HG02798 (cell line): ENCODE results near the gene HOXC6.

ENCODE experiments used
- ATAC-seq: cut with Tn5 transposase; IDR thresholded peaks from one replicate; pipeline ENCODE4 v1.9.1; 2021; ENCODE audit warnings: mild to moderate bottlenecking; ENCODE audit not compliant: unreplicated experiment, poor library complexity

Gene HOXC6

DNA sequence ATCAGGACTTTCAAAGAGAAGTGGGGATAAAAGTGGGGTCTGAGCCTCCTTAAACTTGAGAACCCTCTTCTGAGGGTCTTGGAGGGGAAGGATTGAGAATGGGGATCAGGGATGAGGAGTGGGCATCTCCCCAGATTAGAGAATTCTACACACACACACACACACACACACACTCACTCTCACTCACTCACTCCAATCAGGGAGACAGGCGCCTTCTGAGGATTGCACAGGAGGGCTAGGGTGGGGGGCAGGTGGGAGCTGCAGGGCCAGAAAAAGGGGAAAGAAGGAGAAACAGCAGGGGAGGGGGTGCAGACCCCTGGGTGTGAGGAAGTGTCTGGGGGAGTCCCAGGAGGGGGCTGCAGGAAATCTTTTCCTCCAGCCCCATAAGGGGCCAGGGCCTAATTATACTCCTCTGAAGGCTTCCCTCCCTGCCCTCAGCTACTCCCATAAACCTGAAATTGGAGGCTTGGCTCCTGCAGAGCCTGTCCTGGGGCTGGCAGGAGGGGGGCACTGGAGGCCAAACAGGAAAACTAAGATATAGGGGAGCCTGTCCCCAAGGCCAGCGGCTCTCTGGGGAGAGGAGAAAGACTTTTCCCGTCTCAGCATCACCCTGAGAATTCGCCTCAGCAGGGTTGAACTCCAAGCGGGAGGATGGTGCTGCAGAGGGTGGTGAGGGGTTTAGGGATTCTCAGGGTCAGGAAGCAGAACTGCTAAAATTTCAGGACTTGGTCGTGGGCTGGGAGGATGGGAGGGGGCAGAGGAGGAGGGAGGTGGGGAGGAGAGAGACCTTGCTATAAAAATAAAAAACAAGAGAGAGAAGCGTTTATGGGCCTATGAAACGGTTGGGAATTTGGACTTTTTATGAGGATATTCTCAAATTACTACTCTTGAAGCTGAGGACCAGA lies 26.7 kb upstream of the HOXC6 start:
- no peak for ATAC-seq

DNA sequence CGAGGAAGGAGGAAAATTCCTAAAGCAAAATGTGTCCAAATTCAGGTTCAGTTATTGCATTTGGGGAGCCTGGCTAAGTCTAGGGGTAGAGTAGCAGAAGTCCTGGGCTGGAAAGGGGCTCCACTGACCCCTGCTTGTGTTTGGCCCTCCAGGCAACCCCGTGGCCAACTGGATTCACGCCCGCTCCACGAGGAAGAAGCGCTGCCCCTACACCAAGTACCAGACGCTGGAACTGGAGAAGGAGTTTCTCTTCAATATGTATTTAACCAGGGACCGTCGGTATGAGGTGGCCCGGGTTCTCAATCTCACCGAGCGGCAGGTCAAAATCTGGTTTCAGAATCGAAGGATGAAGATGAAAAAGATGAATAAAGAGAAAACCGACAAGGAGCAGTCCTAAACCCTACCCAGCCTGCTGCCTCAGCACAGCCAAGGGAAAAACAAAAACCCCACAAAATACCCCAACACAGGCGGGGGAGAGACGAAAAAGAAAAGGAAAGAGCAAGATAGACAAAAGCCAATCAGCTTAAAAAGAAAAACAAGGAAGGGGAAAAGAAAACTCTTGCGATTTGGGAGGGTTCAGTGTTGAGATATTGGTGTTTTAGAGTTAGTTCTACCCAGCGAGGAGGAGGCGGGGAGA lies 25.8 kb upstream of the HOXC6 start:
- ATAC-seq: no peak

DNA sequence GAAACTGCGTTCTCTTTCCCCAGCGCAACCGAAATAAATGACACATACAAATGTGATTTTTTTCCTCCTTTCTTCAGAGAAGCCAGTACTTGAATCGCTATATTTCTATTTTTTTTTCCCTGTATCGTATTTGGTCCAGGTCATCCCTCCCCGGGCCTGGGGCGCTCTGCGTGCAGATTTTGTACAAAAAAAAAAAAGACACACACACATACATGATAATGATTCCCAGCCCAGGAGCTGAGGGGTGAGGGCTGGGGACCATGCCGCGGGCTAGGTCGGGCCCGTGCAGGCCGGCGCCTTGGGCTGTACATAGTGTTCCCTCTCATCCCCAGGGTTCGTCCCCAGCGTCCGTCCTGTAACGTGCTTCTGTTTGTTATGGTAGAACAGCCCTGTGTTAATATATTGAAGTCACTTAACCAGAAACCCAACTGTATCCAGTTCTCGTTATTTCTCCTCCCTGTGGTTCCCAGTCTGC lies 25.3 kb upstream of the HOXC6 start:
- no peak for ATAC-seq

GRCh38 chr12:54003625-54004024 lies 24.6 kb upstream of the HOXC6 start:
- no peak for ATAC-seq

DNA sequence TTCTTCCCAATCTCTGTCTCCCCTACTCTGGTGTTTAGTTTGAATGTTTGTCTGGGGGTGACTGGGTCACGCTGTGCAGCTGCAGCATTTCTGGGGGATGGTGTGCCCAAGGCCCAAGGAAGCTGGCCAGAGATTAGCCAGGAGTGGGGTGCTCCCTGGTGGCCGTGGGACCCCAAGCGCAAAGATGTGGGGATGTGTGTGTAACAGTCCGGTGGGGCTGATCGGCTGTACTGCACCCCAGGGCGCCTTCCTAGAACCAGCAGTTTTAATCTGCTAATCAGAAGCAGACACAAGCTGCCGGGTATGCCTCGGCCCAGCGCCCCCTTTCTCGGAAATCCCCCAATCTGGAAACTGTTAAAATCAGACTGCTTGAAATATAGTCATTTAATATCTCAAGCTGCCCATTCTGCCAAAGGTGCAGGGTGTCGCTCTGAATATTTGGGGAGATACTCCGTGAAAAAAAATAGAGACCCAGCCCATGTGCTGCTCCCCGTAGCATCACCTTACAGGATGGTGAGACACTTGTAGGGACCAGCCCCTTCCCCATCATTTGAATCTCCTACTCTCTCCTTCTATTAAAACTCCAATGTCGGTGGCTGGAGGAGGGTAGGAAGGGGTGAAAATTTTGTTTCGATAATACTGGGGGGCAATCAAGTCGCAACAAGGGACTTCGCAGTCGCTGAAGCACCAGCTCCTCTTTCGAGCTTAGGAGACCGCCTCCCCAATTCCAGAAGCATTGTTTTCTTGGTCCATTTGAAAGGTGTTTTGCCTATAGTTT lies 24.0 kb upstream of the HOXC6 start:
- no peak for ATAC-seq

- no peak for ATAC-seq
These were observed 23.3 kb upstream of the HOXC6 start for GRCh38 chr12:54004841-54005530.

- ATAC-seq: no peak
These were observed 22.7 kb upstream of the HOXC6 start for GRCh38 chr12:54005531-54005852.

GRCh38 chr12:54005853-54006558 lies 22.2 kb upstream of the HOXC6 start:
- ATAC-seq: peak; percentile 78

GRCh38 chr12:54006559-54007220 lies 21.6 kb upstream of the HOXC6 start:
- ATAC-seq: no peak

DNA sequence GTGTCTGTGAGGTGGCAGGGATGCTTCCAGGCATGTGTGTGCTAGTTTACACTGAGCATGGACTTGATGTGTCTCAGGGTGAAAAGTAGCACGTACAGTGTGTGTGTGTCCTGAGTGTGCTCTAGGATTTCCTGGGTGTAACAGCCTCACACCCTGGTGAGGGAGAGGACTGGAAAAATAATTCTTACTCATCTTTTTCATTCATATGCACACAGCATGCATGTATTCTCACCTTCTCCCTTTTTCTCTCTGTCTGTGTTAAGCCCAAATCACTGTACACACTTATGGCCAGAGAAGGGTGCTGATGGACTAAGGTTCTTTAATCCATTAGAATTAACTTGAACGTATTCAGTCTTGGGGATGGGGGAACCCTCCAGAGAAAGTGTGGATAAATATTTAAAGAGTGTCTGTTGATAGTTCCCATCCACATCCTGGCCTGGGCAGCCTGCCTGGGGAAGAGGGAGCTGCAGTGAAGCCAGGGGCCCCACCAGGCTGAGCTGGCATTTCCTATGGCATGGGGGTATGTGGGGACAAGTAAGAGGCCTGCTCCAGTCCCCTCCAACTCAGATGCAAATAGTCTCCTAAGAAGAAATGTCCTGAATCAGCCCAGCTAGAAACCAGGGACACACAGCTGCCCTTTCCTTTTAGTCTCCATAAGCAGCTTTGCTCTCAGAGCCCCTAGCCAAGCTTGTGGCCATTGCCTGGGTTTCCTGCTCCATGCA lies 20.5 kb upstream of the HOXC6 start:
- ATAC-seq: no peak

DNA sequence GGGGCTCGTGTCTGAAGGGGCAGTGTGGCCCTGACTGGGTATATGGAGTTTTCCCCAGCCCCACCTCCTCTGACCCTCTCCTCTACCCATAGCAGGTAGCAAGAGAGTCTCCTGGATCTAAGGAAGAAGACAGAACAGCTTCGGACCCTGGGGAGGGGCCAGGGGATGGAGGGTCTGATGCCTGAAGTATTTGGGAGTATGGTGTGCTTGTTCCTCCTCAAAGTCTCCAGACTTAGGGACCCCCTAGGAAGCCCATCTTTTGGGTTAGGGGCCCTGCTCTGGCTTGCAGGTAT lies 20.0 kb upstream of the HOXC6 start:
- no peak for ATAC-seq

DNA sequence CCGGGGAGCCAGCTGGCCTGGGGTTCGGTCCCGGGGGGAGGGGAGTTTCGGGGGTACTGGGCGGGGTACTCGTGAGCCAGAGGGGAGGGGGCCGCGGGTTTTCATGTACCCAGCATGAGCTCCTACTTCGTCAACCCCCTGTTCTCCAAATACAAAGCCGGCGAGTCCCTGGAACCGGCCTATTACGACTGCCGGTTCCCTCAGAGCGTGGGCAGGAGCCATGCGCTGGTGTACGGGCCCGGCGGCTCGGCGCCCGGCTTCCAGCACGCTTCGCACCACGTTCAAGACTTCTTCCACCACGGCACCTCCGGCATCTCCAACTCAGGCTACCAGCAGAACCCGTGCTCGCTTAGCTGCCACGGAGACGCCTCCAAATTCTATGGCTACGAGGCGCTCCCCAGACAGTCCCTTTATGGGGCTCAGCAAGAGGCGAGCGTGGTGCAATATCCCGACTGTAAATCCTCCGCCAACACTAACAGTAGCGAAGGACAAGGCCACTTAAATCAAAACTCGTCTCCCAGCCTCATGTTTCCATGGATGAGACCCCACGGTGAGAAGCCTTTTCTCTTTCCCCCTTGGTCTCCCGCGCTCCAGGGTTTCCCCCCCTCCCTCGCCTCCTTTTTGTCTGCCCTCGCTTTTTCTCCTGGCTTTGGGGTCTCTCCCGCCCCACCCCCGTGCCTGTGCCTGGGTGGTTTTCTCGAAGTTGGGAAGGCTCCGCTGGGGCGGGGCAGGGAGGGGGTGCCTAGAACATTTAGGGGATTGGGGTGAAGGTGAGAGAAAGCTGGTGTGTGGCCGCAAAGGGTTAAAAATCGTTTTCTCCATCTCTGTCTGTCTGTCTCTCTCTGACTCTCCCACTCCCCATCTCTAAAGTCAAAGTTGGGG lies 18.8 kb upstream of the HOXC6 start:
- no peak for ATAC-seq

DNA sequence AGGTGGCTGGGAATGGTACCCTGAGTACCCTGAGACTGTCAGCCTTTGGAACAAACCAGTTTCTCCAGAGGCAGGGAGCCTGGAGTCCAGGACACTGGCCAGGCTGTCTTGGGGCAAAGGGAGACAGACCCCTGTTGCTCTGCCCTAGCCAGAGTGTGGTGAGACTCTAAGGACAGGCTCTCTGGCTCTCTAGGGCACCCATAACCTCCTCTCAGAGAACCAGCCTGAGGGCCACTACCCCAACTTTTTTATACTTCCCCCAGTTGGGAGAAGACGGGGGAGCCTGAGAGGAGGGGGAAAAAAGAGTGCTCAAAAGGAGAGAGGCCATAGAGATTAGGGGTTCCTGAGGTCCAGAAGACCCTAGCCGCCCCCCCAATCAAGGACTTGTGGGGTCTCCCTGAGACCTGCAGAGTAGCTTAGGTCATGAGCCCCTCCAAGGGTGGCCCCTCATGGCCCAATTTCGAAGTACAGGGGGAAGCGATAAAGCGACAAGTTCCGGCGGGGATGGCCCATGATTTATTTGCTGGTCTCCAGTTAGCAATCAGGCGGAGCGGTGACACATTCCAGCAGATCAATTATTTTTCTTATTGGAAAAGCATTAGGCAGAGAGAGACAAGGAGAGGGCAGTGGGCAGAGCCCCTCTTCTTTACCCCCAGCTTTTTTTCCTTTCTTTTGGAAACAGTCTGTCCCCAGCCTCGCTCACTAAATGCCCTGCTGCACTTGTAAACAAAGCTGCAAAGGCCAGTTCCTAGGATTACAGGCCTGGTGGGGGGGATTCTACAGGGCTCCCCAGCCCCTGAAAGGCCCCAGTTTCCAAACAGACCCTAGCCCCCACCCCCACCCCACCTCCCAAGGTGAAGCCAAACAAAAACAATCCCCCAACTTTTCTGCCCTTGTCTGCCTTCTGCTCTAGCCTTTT lies 17.9 kb upstream of the HOXC6 start:
- ATAC-seq: no peak

DNA sequence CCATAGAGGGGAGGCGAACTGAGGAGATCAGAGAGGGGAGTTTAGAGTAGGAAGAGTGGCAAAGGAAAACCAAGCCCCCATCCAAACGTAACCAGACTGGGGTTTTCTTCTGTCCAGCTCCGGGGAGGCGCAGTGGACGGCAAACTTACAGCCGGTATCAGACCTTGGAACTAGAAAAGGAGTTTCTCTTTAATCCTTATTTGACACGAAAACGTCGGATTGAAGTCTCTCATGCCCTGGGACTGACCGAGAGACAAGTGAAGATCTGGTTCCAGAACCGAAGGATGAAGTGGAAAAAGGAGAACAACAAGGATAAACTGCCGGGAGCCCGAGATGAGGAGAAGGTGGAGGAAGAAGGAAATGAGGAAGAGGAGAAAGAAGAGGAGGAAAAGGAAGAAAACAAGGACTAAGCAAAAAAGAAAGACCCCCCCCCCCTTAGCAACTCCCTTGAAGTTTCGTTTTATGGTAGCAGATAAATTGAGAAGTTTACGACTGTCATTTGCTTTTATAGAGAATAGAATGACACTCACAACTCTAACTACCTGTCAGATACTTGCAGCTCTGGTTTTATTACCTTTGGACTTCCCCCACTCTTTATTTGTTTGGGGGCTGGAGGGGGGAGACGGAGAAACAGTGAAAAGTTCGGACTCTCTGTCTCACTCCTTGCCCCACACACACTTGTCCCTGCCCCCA lies 17.1 kb upstream of the HOXC6 start:
- no peak for ATAC-seq

DNA sequence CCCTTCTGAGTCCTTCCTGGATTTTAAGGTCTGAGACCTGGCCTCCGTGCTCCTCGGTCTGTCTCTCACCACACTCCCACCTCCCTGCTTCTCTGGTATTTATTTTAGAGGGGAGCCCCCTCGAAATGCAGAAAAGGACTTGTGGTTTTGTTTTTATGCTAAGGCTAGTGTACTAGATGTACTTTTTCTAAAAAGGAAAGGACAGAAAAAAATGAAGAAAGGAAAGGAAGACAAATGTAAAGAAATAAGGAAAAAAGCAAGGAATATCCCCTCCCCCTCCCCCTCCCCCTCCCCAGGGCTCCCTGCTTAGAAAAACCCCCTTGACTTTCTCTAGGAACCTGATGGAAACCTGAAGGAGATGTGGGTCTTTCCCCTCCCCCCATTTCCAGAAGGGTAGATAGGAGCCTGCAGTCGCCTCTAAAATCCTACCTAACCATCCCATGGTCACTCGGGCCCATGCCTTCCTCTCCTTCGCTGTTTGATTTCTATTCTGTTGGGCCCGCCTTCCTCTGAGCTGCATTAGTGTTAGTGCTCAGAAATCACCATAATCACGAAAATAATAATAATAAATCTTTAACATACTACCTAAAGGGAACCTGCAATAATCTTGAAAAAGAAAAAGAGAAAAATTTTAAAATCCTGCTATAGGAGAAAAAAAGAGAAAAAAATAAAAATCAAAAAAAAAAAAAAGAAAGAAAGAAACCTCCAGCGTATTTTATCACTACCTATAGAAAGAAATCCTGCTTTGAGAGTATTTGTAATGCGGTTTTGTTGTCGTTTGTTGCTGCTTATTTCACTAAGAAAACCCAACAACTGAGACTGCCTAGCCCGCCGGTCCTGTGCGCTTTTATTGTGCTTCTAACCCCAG lies 16.3 kb upstream of the HOXC6 start:
- ATAC-seq: no peak
